ENCODE data around the gene BCAT1. TPM values are rescaled to one million over a fixed set of nuclear protein-coding genes. Genes with fewer than 3 reads are reported as not detected.

The BCAT1 gene
- total and polyA plus RNA-seq, 2 of the 8 experiments (the other 6 are each of a cell fraction or from before 2014, with no cell fraction given) = 19.7 to 263 TPM

GRCh38 chr12:24940157-24940556 lies 8.7 kb downstream of the BCAT1 start:
- no peak overlapping the region for H3K27ac ChIP-seq (ENCODE audit: low read depth, low read length)
- CTCF ChIA-PET (ENCODE audit: partially characterized antibody) = no interaction called here

More at GRCh38 chr12:24940157-24940556, 8.7 kb downstream of the BCAT1 start:
- Histone ChIP-seq H4K91ac (replicated peaks; ENCODE audit: insufficient read length, low read length) (no peak overlapping the region), H3K9ac (replicated peaks in 1 of 4; ENCODE audit: extremely low read depth in 1 of 4, low read depth in 3 of 4, low read length in 3 of 4) (no peak overlapping the region), H3K23ac (ENCODE audit: insufficient read length) (no peak overlapping the region), H3K36me3 (ENCODE audit: control insufficient read depth in 2 of 4, insufficient read depth in 4 of 4, low read length in 3 of 4) (peaks cover 0 to 23% (median 2%) of the 10 kb centered on the region in 4 experiments; a peak in 3 of 8 replicates), H3K79me2 (ENCODE audit: control insufficient read depth in 1 of 2, insufficient read depth in 2 of 2, low read length in 2 of 2) (peaks cover 36 to 99% of the 10 kb centered on the region in 2 experiments), H2BK20ac (ENCODE audit: low read length) (no peak overlapping the region), H3K9me3 (ENCODE audit: insufficient read depth in 2 of 2, low read depth in 1 of 2, low read length in 1 of 2) (no peaks in the 10 kb centered on the region), H2BK15ac (ENCODE audit: low read length) (no peak overlapping the region), H3K4me2 (ENCODE audit: insufficient read depth in 1 of 2, low read depth in 2 of 2, low read length in 2 of 2) (no peak overlapping the region), H3K56ac (replicated peaks; ENCODE audit: insufficient read length, low read depth, low read length) (no peak overlapping the region), H2BK120ac (replicated peaks; ENCODE audit: low read depth, low read length) (no peak overlapping the region), H3K14ac (ENCODE audit: insufficient read length) (no peak overlapping the region), H3K4me3 (ENCODE audit: extremely low read depth in 1 of 4, insufficient read depth in 2 of 4, low read depth in 3 of 4, low read length in 4 of 4) (no peak overlapping the region), H2BK5ac (ENCODE audit: low read depth, low read length) (no peak overlapping the region), H3K23me2 (ENCODE audit: low read depth, low read length) (no peaks in the 10 kb centered on the region; the same call in 1 of the 2 replicates), H3K18ac (ENCODE audit: extremely low read depth, low read length) (no peak overlapping the region), H4K8ac (ENCODE audit: extremely low read depth, insufficient read depth, low read length) (no peak overlapping the region), H3K27me3 (replicated peaks in 1 of 4; ENCODE audit: control insufficient read depth in 3 of 4, extremely low read depth in 1 of 4, insufficient read depth in 3 of 4, low read length in 3 of 4) (no peaks in the 10 kb centered on the region), H2AK5ac (ENCODE audit: low read depth, low read length) (no peak overlapping the region), H4K5ac (ENCODE audit: insufficient read length, low read depth, low read length) (no peak overlapping the region), H3K4ac (replicated peaks; ENCODE audit: insufficient read length, low read depth, low read length) (no peak overlapping the region), H3K4me1 (replicated peaks in 1 of 4; ENCODE audit: control insufficient read depth in 3 of 4, insufficient read depth in 4 of 4, low read length in 3 of 4) (peaks cover 0 to 20% (median 14%) of the 10 kb centered on the region in 4 experiments; a peak in 3 of 7 replicates), H3K79me1 (ENCODE audit: low read depth, low read length) (peaks cover 11% of the 10 kb centered on the region), H2BK12ac (ENCODE audit: low read depth, low read length) (no peak overlapping the region), H4K20me1 (replicated peaks in 1 of 2; ENCODE audit: control insufficient read depth in 1 of 2, insufficient read depth in 2 of 2, low read length in 2 of 2) (peaks cover 0 to 1% of the 10 kb centered on the region in 2 experiments), H2AFZ (ENCODE audit: low read length) (no peak overlapping the region)
- FAIRE-seq (no peak), DNase-seq (ENCODE audit: low read depth in 1 of 2, low spot score in 2 of 2) (no peak)
- TF ChIP-seq BACH1 (IDR thresholded peaks at IDR 0.05; ENCODE audit: low read length) (no peak), ZNF274 (IDR thresholded peaks at IDR 0.05; ENCODE audit: borderline replicate concordance, extremely low read depth, low read length) (no peak), EP300 (IDR thresholded peaks at IDR 0.05; ENCODE audit: borderline replicate concordance in 1 of 2, low read depth in 2 of 2, low read length in 2 of 2) (no peak), JUN (IDR thresholded peaks at IDR 0.05; ENCODE audit: low read depth, low read length) (no peak), EGR1 (IDR thresholded peaks at IDR 0.05; ENCODE audit: borderline replicate concordance, low read depth, low read length) (no peak), JUND (IDR thresholded peaks at IDR 0.05; ENCODE audit: low read length) (no peak), RBBP5 (IDR thresholded peaks at IDR 0.05; ENCODE audit: borderline replicate concordance, low read depth, low read length) (no peak), SP1 (IDR thresholded peaks at IDR 0.05; ENCODE audit: low read depth, low read length) (no peak), MAFK (IDR thresholded peaks at IDR 0.05; ENCODE audit: low read depth, low read length) (no peak)
- WGBS, 2 experiments (ENCODE audit: extremely low coverage in 1 of 2, insufficient coverage in 1 of 2, insufficient read length in 1 of 2, insufficient replicate concordance in 2 of 2, low coverage in 1 of 2, low lambda C conversion rate in 2 of 2, missing lambda C conversion rate in 1 of 2) = 98% methylated on average over 2 of the region's 2 CpGs; no CpG with 5 or more reads in 1 of the 2 experiments
- POLR2A ChIA-PET (ENCODE audit: partially characterized antibody) = interaction anchor here (1.2 to 22.8 kb wide), 5 partner anchors 6 to 37 kb away, joined by 4 to 468 read pairs (median 4); partner anchors contain the start of gene BCAT1

Measured in H1 (cell line).